Endothelial cell of umbilical vein (primary cell): Measurements from ENCODE around the gene CES1. TPM values are rescaled to one million over a fixed set of nuclear protein-coding genes. Genes with fewer than 3 reads are reported as not detected.

ENCODE experiments used
- BruUV-seq: library from RNA; stranded (reverse); fragments of 400-500 nt; replicated peaks from 2 replicates; lab custom pipeline; 2021; lab: Mats Ljungman, UMichigan
- CTCF ChIA-PET: fragments of 300-600, 350-600 bp; sonication (Branson Sonifier 250); formaldehyde crosslinking; loops from one replicate; lab custom pipeline; 2021; ENCODE audit warnings: antibody characterized with exemption, inconsistent platforms; lab: Charles Lee
- POLR2A ChIA-PET: fragments of 300-600, 350-600 bp; sonication (Branson Sonifier 250); formaldehyde crosslinking; loops from one replicate; lab custom pipeline; 2021; ENCODE audit warnings: antibody characterized with exemption, inconsistent platforms; lab: Charles Lee
- DNase-seq: peaks from one replicate; pipeline ENCODE4 v3.0.0-alpha.2; 2011; ENCODE audit warnings: low read depth, low spot score
- FAIRE-seq: peaks from 2 replicates; lab custom pipeline; 2011; peaks lifted over from hg19 to GRCh38; lab: Jason Lieb, UNC
- H2AFZ ChIP-seq: 2 replicates; pipeline ENCODE4 v1.6.0; 2012; ENCODE audit warnings: low read depth, low read length, control low read depth, inconsistent platforms
- H3K27ac ChIP-seq: 2 replicates; pipeline ENCODE4 v1.5.1; 2011; ENCODE audit warnings: low read depth, mild to moderate bottlenecking, control low read depth, low read length, moderate library complexity; ENCODE audit not compliant: insufficient read depth
- H3K27me3 ChIP-seq, 2 experiments: 2 replicates each; pipeline versions ENCODE4 v1.6.0 to v1.6.1; 2011; ENCODE audit warnings: low read length in 2 of 2, mixed read lengths in 1 of 2; ENCODE audit not compliant: control insufficient read depth in 2 of 2, insufficient read depth in 2 of 2
- H3K36me3 ChIP-seq, 2 experiments: 2 replicates in 1 of 2; 3 replicates in 1 of 2; pipeline ENCODE4 v1.5.1; 2011; ENCODE audit warnings: low read length in 2 of 2, mild to moderate bottlenecking in 1 of 2, moderate library complexity in 1 of 2; ENCODE audit not compliant: control insufficient read depth in 2 of 2, insufficient read depth in 2 of 2; ENCODE audit errors: extremely low read depth in 1 of 2
- H3K4me1 ChIP-seq: 3 replicates; pipeline ENCODE4 v1.5.1; 2011; ENCODE audit warnings: mild to moderate bottlenecking, low read length; ENCODE audit not compliant: control insufficient read depth, insufficient read depth; ENCODE audit errors: extremely low read depth
- H3K4me2 ChIP-seq: 2 replicates; pipeline ENCODE4 v1.6.1; 2011; ENCODE audit warnings: low read length, control low read depth, mixed read lengths; ENCODE audit not compliant: insufficient read depth
- H3K4me3 ChIP-seq, 3 experiments: fragments of 200-600 bp in 1 of 3; sonication (generic), shearing (Covaris generic) in 1 of 3; replicated peaks in 1 of 3; 2 replicates each; pipeline ENCODE4 v1.5.1; 2011 to 2016; ENCODE audit warnings: control low read depth in 3 of 3, low read length in 3 of 3, mild to moderate bottlenecking in 2 of 3, inconsistent platforms in 1 of 3, low read depth in 1 of 3, moderate library complexity in 1 of 3; ENCODE audit not compliant: insufficient read depth in 1 of 3
- H3K79me2 ChIP-seq: 2 replicates; pipeline ENCODE4 v1.6.0; 2012; ENCODE audit warnings: low read length, inconsistent platforms; ENCODE audit not compliant: control insufficient read depth, insufficient read depth
- H3K9ac ChIP-seq: replicated peaks from 2 replicates; pipeline ENCODE3; 2011; ENCODE audit warnings: low read length, control low read depth; ENCODE audit not compliant: insufficient read depth; ENCODE audit errors: extremely low read depth
- H3K9me1 ChIP-seq: replicated peaks from 3 replicates; pipeline ENCODE4 v1.6.0; 2011; ENCODE audit warnings: mild to moderate bottlenecking, low read length; ENCODE audit not compliant: control insufficient read depth, insufficient read depth; ENCODE audit errors: extremely low read depth
- H3K9me3 ChIP-seq: replicated peaks from 2 replicates; pipeline ENCODE4 v1.5.1; 2012; ENCODE audit warnings: low read length, inconsistent platforms; ENCODE audit not compliant: control insufficient read depth, insufficient read depth
- H4K20me1 ChIP-seq: replicated peaks from 2 replicates; pipeline ENCODE3; 2011; ENCODE audit warnings: mild to moderate bottlenecking, low read length; ENCODE audit not compliant: control insufficient read depth, insufficient read depth; ENCODE audit errors: extremely low read depth
- CTCF ChIP-seq, 2 donors: IDR thresholded peaks; 1 replicate in 1 of 2; 2 replicates in 1 of 2; pipeline ENCODE4 v1.5.1; 2011; ENCODE audit warnings: low read length in 2 of 2, mild to moderate bottlenecking in 2 of 2, moderate library complexity in 2 of 2, control low read depth in 1 of 2, inconsistent platforms in 1 of 2, low read depth in 1 of 2; ENCODE audit not compliant: insufficient read depth in 1 of 2; ENCODE audit errors: extremely low read depth in 1 of 2
- EZH2 ChIP-seq: IDR thresholded peaks from 2 replicates; pipeline ENCODE4 v1.6.1; 2012; ENCODE audit warnings: borderline replicate concordance, low read depth, mild to moderate bottlenecking, moderate library complexity, low read length, inconsistent platforms; ENCODE audit not compliant: severe bottlenecking
- FOS ChIP-seq: IDR thresholded peaks from 2 replicates; pipeline ENCODE4 v1.6.1; 2011; ENCODE audit warnings: mild to moderate bottlenecking, low read length, moderate library complexity, borderline replicate concordance; ENCODE audit not compliant: insufficient read depth
- GATA2 ChIP-seq: IDR thresholded peaks from 2 replicates; pipeline ENCODE4 v1.7.0; 2011; ENCODE audit warnings: low read depth, mild to moderate bottlenecking, moderate library complexity, mixed read lengths, low read length; ENCODE audit not compliant: insufficient read length, insufficient read depth
- JUN ChIP-seq: IDR thresholded peaks from 2 replicates; pipeline ENCODE4 v1.6.1; 2011; ENCODE audit warnings: borderline replicate concordance, low read depth; ENCODE audit not compliant: insufficient read length, insufficient read depth
- MYC ChIP-seq: IDR thresholded peaks from one replicate; pipeline ENCODE4 v1.6.1; 2011; ENCODE audit warnings: mild to moderate bottlenecking, low read depth, low read length
- POLR2A ChIP-seq: IDR thresholded peaks from 2 replicates; pipeline ENCODE4 v1.6.1; 2012; ENCODE audit warnings: low read depth, mild to moderate bottlenecking, control low read depth, low read length
- POLR2AphosphoS5 ChIP-seq: IDR thresholded peaks from 2 replicates; pipeline ENCODE4 v1.6.1; 2012; ENCODE audit warnings: low read depth, mild to moderate bottlenecking, control low read depth, low read length, moderate library complexity; ENCODE audit not compliant: insufficient read depth
- dilution Hi-C: fragments of 300-500 bp; cut with MboI; formaldehyde crosslinking; loops from one replicate; pipeline ENCODE4 v1.15.0; 2019; ENCODE audit warnings: low sequenced_read_pairs; ENCODE audit not compliant: extremely low pct_ligation_motif_present
- intact Hi-C: fragments of 100-400 bp; cut with micrococcal nuclease; formaldehyde crosslinking; loops from one replicate; pipeline ENCODE4 v1.10.0; 2022
- polyA plus RNA-seq, 4 experiments: library from polyadenylated mRNA; depleted of rRNA in 3 of 4; stranded (reverse) in 3 of 4; unstranded in 1 of 4; fragments of >200 nt; gene quantifications; 2 replicates each; pipeline versions ENCODE4 v1.2.1 to v1.2.3, GENCODE V29; 2011 to 2012; ENCODE audit warnings: missing spikeins in 1 of 4
- total RNA-seq: library from RNA; stranded (reverse); gene quantifications from 2 replicates; pipeline ENCODE4 v1.2.3, GENCODE V29; 2021
- TF ChIP-seq, protein P1 (sequence below): IDR thresholded peaks from 2 replicates; pipeline ENCODE4 v1.6.1; 2011; ENCODE audit not compliant: insufficient read depth, insufficient read length

Gene CES1
- total and polyA plus RNA-seq, 2 donors (not counting 3 experiments of a cell fraction or from before 2014, with no cell fraction given) = not detected

- H3K9me3 ChIP-seq = no peaks in the 10 kb centered on the region
- FAIRE-seq = no peak
- H3K4me1 ChIP-seq = no peaks in the 10 kb centered on the region
- CTCF ChIA-PET = no interaction called here
- intact Hi-C loops (no loop called here), dilution Hi-C loops (no loop called here)
- no TSS peak for BruUV-seq
- no peaks in the 10 kb centered on the region for H3K79me2 ChIP-seq
- no peak overlapping the region for H3K27ac ChIP-seq
- H2AFZ ChIP-seq = no peak overlapping the region
- no peak overlapping the region for H3K4me3 ChIP-seq
- H3K27me3 ChIP-seq = no peaks in the 10 kb centered on the region
- no peaks in the 10 kb centered on the region for H3K9me1 ChIP-seq
- TF ChIP-seq, protein P1, sequence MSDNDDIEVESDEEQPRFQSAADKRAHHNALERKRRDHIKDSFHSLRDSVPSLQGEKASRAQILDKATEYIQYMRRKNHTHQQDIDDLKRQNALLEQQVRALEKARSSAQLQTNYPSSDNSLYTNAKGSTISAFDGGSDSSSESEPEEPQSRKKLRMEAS = no peak
- TF ChIP-seq MYC (no peak), POLR2A (no peak), CTCF (IDR thresholded peaks at IDR 0.05; ENCODE audit: extremely low read depth in 1 of 2, insufficient read depth in 1 of 2, low read depth in 1 of 2, low read length in 2 of 2) (no peak), FOS (no peak), JUN (no peak), EZH2 (no peak), GATA2 (no peak), POLR2AphosphoS5 (no peak)
- H3K9ac ChIP-seq = no peak overlapping the region
- POLR2A ChIA-PET = no interaction called here
- H3K36me3 ChIP-seq = no peaks in the 10 kb centered on the region
- H4K20me1 ChIP-seq = no peaks in the 10 kb centered on the region
- H3K4me2 ChIP-seq = no peak overlapping the region
- no peak for DNase-seq
Measured at GRCh38 chr16:55824473-55825000, 8.4 kb downstream of the CES1 start.
